LNCaP clone FGC (cell line): Measurements from ENCODE around the gene CFAP74.

Experiments
- DNase-seq: peaks from one replicate; pipeline ENCODE4 v3.0.0-alpha.2; 2011; ENCODE audit warnings: low read depth
- H3K4me3 ChIP-seq: 2 replicates; pipeline ENCODE4 v1.5.1; 2011; ENCODE audit warnings: mild to moderate bottlenecking, low read depth, low read length, control low read depth
- TF ChIP-seq, protein P1 (sequence below): IDR thresholded peaks from 2 replicates; pipeline ENCODE4 v1.5.1; 2012; ENCODE audit warnings: mild to moderate bottlenecking; ENCODE audit not compliant: control insufficient read depth, insufficient read depth; ENCODE audit errors: extremely low read depth

Gene CFAP74

GRCh38 chr1:2003541-2004131 is at the start of gene CFAP74:
Gene CFAP74 (minus strand): TSS chr1:2003786. CDS start chr1:1990956, 12,830 bp downstream.
- H3K4me3 ChIP-seq: no peak within 1 kb of the TSS
- TF ChIP-seq, protein P1, sequence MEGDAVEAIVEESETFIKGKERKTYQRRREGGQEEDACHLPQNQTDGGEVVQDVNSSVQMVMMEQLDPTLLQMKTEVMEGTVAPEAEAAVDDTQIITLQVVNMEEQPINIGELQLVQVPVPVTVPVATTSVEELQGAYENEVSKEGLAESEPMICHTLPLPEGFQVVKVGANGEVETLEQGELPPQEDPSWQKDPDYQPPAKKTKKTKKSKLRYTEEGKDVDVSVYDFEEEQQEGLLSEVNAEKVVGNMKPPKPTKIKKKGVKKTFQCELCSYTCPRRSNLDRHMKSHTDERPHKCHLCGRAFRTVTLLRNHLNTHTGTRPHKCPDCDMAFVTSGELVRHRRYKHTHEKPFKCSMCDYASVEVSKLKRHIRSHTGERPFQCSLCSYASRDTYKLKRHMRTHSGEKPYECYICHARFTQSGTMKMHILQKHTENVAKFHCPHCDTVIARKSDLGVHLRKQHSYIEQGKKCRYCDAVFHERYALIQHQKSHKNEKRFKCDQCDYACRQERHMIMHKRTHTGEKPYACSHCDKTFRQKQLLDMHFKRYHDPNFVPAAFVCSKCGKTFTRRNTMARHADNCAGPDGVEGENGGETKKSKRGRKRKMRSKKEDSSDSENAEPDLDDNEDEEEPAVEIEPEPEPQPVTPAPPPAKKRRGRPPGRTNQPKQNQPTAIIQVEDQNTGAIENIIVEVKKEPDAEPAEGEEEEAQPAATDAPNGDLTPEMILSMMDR: no peak
- DNase-seq: no peak

DNA sequence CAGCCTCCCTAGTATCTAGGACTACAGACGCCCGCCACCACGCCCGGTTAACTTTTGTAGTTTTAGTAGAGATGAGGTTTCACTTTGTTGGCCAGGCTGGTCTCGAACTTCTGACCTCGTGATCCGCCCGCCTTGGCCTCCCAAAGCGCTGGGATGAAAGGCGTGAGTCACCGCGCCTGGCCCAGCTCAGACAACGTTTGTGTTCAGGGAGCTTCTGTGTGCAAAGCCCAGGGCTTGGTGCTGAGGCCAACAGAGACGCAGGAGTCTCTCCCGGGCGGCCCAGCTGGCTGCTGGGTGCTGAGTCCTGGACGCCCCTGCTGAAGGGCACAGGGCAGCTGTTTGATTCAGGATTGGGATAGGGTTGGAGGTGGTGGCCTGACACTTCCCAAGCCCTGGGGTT is 49.6 kb upstream of the CFAP74 start:
- no peak overlapping the region for H3K4me3 ChIP-seq
- DNase-seq: no peak
- TF ChIP-seq, protein P1: no peak

GRCh38 chr1:2052756-2053155 is 49.2 kb upstream of the CFAP74 start:
- DNase-seq: no peak
- TF ChIP-seq, protein P1: no peak
- H3K4me3 ChIP-seq: no peak overlapping the region

GRCh38 chr1:2052054-2052679 is 48.6 kb upstream of the CFAP74 start:
- TF ChIP-seq, protein P1: no peak

GRCh38 chr1:2050793-2051682 is 47.5 kb upstream of the CFAP74 start:
- TF ChIP-seq, protein P1: no peak
- peak overlapping the region; percentile 80 for H3K4me3 ChIP-seq
- DNase-seq: no peak

More at GRCh38 chr1:2052054-2052679, 48.6 kb upstream of the CFAP74 start:
- H3K4me3 ChIP-seq: no peak overlapping the region
- no peak for DNase-seq

DNA sequence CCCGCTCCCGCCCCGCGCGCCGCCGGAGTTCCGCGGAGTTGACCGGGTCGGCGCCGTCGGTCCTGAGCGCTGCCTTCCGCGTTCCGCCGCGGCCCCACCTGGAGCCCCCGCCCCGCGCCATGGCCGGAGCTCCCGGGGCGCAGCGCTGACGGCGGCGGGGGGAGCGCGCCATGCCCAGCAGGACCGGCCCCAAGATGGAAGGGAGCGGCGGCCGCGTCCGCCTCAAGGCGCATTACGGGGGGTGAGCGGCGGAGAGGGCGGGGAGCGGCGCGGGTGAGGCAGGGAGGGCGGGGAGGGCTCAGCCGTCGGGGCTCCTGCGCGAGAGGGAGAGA is 46.8 kb upstream of the CFAP74 start:
- peak overlapping the region; percentile 80 for H3K4me3 ChIP-seq
- DNase-seq: no peak
- TF ChIP-seq, protein P1: no peak
